ENCODE data around the gene AIRE. TPM values are rescaled to one million over a fixed set of nuclear protein-coding genes. Genes with fewer than 3 reads are reported as not detected.

The AIRE gene
- total RNA-seq, 1 experiment from 2014 or later, result 0.09 TPM

DNA sequence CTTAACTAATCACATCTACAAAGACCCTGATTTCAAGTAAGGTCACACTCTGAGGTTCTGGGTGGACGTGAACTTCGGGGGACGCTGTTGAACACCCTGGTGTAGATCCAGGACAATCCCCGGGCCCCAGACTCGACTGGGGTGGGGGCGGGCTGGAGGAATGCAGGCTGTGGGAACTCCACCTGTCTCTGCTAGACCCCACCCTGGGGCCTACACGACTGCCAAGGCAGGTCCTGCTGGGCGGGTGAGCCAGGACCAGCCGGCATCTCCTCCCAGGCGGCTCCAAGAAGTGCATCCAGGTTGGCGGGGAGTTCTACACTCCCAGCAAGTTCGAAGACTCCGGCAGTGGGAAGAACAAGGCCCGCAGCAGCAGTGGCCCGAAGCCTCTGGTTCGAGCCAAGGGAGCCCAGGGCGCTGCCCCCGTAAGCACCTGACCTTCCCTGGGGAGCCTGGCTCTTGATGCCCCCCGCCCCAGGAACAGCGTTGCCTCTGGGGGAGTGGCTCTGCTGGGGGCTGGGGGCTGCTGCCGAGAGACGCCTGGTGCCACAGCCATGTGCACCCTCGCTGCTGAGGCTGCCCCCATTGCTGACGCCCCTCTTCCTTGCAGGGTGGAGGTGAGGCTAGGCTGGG, 3.8 kb downstream of the AIRE start (continued):
- TF ChIP-seq, protein P1, sequence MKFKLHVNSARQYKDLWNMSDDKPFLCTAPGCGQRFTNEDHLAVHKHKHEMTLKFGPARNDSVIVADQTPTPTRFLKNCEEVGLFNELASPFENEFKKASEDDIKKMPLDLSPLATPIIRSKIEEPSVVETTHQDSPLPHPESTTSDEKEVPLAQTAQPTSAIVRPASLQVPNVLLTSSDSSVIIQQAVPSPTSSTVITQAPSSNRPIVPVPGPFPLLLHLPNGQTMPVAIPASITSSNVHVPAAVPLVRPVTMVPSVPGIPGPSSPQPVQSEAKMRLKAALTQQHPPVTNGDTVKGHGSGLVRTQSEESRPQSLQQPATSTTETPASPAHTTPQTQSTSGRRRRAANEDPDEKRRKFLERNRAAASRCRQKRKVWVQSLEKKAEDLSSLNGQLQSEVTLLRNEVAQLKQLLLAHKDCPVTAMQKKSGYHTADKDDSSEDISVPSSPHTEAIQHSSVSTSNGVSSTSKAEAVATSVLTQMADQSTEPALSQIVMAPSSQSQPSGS (CRISPR knock-in tag; IDR thresholded peaks at IDR 0.05; ENCODE audit: borderline replicate concordance, low read depth), result no peak
- no peak for TF ChIP-seq ELF4 (CRISPR knock-in tag; IDR thresholded peaks at IDR 0.05; ENCODE audit: low read depth)
- TF ChIP-seq EMX1 (CRISPR knock-in tag; IDR thresholded peaks at IDR 0.05), result no peak
- TF ChIP-seq ZNF232 (CRISPR knock-in tag; IDR thresholded peaks at IDR 0.05), result no peak
- no peak for TF ChIP-seq FOXJ3 (CRISPR knock-in tag; IDR thresholded peaks at IDR 0.05; ENCODE audit: borderline replicate concordance)
- TF ChIP-seq, protein P2, sequence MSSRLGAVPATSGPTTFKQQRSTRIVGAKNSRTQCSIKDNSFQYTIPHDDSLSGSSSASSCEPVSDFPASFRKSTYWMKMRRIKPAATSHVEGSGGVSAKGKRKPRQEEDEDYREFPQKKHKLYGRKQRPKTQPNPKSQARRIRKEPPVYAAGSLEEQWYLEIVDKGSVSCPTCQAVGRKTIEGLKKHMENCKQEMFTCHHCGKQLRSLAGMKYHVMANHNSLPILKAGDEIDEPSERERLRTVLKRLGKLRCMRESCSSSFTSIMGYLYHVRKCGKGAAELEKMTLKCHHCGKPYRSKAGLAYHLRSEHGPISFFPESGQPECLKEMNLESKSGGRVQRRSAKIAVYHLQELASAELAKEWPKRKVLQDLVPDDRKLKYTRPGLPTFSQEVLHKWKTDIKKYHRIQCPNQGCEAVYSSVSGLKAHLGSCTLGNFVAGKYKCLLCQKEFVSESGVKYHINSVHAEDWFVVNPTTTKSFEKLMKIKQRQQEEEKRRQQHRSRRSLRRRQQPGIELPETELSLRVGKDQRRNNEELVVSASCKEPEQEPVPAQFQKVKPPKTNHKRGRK (CRISPR knock-in tag; IDR thresholded peaks at IDR 0.05; ENCODE audit: borderline replicate concordance), result no peak
- TF ChIP-seq, protein P3, sequence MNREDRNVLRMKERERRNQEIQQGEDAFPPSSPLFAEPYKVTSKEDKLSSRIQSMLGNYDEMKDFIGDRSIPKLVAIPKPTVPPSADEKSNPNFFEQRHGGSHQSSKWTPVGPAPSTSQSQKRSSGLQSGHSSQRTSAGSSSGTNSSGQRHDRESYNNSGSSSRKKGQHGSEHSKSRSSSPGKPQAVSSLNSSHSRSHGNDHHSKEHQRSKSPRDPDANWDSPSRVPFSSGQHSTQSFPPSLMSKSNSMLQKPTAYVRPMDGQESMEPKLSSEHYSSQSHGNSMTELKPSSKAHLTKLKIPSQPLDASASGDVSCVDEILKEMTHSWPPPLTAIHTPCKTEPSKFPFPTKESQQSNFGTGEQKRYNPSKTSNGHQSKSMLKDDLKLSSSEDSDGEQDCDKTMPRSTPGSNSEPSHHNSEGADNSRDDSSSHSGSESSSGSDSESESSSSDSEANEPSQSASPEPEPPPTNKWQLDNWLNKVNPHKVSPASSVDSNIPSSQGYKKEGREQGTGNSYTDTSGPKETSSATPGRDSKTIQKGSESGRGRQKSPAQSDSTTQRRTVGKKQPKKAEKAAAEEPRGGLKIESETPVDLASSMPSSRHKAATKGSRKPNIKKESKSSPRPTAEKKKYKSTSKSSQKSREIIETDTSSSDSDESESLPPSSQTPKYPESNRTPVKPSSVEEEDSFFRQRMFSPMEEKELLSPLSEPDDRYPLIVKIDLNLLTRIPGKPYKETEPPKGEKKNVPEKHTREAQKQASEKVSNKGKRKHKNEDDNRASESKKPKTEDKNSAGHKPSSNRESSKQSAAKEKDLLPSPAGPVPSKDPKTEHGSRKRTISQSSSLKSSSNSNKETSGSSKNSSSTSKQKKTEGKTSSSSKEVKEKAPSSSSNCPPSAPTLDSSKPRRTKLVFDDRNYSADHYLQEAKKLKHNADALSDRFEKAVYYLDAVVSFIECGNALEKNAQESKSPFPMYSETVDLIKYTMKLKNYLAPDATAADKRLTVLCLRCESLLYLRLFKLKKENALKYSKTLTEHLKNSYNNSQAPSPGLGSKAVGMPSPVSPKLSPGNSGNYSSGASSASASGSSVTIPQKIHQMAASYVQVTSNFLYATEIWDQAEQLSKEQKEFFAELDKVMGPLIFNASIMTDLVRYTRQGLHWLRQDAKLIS (CRISPR knock-in tag; IDR thresholded peaks at IDR 0.05; ENCODE audit: borderline replicate concordance), result no peak
- TF ChIP-seq SMAD4 (CRISPR knock-in tag; IDR thresholded peaks at IDR 0.05), result no peak
- TF ChIP-seq, protein P4, sequence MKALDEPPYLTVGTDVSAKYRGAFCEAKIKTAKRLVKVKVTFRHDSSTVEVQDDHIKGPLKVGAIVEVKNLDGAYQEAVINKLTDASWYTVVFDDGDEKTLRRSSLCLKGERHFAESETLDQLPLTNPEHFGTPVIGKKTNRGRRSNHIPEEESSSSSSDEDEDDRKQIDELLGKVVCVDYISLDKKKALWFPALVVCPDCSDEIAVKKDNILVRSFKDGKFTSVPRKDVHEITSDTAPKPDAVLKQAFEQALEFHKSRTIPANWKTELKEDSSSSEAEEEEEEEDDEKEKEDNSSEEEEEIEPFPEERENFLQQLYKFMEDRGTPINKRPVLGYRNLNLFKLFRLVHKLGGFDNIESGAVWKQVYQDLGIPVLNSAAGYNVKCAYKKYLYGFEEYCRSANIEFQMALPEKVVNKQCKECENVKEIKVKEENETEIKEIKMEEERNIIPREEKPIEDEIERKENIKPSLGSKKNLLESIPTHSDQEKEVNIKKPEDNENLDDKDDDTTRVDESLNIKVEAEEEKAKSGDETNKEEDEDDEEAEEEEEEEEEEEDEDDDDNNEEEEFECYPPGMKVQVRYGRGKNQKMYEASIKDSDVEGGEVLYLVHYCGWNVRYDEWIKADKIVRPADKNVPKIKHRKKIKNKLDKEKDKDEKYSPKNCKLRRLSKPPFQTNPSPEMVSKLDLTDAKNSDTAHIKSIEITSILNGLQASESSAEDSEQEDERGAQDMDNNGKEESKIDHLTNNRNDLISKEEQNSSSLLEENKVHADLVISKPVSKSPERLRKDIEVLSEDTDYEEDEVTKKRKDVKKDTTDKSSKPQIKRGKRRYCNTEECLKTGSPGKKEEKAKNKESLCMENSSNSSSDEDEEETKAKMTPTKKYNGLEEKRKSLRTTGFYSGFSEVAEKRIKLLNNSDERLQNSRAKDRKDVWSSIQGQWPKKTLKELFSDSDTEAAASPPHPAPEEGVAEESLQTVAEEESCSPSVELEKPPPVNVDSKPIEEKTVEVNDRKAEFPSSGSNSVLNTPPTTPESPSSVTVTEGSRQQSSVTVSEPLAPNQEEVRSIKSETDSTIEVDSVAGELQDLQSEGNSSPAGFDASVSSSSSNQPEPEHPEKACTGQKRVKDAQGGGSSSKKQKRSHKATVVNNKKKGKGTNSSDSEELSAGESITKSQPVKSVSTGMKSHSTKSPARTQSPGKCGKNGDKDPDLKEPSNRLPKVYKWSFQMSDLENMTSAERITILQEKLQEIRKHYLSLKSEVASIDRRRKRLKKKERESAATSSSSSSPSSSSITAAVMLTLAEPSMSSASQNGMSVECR (CRISPR knock-in tag; IDR thresholded peaks at IDR 0.05; ENCODE audit: borderline replicate concordance), result no peak
- TF ChIP-seq NR1H2 (CRISPR knock-in tag; IDR thresholded peaks at IDR 0.05), result no peak

DNA sequence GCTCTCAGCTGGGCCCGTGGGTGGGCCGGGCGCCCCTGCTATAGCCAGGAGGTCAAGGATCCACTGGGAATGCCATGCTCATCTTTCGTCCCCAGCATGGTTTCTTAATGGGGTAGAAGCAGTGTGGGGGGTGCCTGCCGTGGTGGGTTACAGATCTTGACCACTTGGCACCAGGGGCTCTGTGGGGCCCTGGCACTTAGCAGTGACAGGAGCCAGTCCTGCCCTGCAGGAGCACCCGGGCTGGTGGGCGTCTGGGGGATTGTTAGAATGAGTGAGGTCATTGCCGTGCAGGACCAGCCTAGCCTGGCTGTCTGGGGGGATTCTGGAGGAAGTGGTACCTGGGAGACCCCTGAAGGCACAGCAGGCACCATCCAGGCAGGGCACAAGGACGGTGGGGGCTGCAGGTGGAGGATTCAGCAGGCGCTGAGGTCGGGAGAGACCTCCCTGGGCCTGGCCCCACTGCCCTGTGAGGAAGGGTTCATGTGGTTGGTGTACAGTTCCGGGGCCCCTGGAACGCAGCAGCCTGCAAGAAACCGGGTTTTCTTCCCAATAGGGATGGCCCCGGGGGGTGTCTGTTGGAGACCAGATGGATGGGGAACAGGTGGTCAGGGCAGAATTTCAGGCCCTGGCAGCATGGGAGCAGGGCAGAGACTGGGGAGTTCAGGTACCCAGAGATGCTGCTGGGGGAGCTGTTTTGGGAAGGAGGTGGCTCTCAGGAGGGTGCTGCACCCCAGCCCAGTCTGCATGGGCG, 4.8 kb downstream of the AIRE start:
- Mint-ChIP-seq H3K4me1 (no peaks in the 10 kb centered on the region), H3K36me3 (no peaks in the 10 kb centered on the region), H3K27ac (no peak overlapping the region), H3K27me3 (ENCODE audit: low read depth) (peaks cover 9% of the 10 kb centered on the region), H3K9me3 (no peaks in the 10 kb centered on the region), H3K4me3 (no peak overlapping the region)
- CTCF ChIA-PET, result no interaction called here
- DNase-seq (ENCODE audit: low spot score) (no peak), ATAC-seq (no peak)
- POLR2A ChIA-PET, result no interaction called here
- no peak for TF ChIP-seq SOX15 (CRISPR knock-in tag; IDR thresholded peaks at IDR 0.05)
